Small intestine (tissue), 4 donors: ENCODE measurements around the gene UBTFL1. TPM values are rescaled to one million over a fixed set of nuclear protein-coding genes. Genes with fewer than 3 reads are reported as not detected.

ENCODE experiments used
- polyA plus RNA-seq, 4 donors: library from polyadenylated mRNA; stranded (reverse) in 3 of 4; unstranded in 1 of 4; fragments of 200-250 nt in 3 of 4; fragments of 120-200 nt in 1 of 4; gene quantifications; one replicate each; pipeline versions ENCODE4 v1.2.1 to v1.2.3, GENCODE V29; 2013
- donor health status: healthy with polysubstance abuse.
- donor health status: Bipolar disorder and iron deficiency.
- donor health status: healthy.

The UBTFL1 gene
- polyA plus RNA-seq, 4 donors, result not detected

Other genes starting within 250 kb of the UBTFL1 start
- gene TRIM64B, start 207.5 kb upstream of the UBTFL1 start, polyA plus RNA-seq, result not detected
- not detected for gene TRIM49D1, start 163.7 kb upstream of the UBTFL1 start, polyA plus RNA-seq
- not detected for gene TRIM49D2, start 161.9 kb upstream of the UBTFL1 start, polyA plus RNA-seq
- not detected for gene TRIM64, start 119.9 kb upstream of the UBTFL1 start, polyA plus RNA-seq
- not detected for gene TRIM49C, start 54.8 kb upstream of the UBTFL1 start, polyA plus RNA-seq
- gene NAALAD2, start 48.7 kb downstream of the UBTFL1 start, polyA plus RNA-seq, result 1 to 10 TPM in 1 of 4 donors, under 1 TPM in 1, not detected in 2; 0.39 to 5.5 TPM
- gene CHORDC1, start 137.1 kb downstream of the UBTFL1 start, polyA plus RNA-seq, result 10 to 100 TPM; 10.5 to 41.8 (median 13.6) TPM